Left lung (tissue), 10 donors: ENCODE results near the gene LILRB3. TPM values are rescaled to one million over a fixed set of nuclear protein-coding genes. Genes with fewer than 3 reads are reported as not detected.

ENCODE experiments used
- ATAC-seq: fragments of 200-7000 bp; cut with Tn5 transposase; one replicate; pipeline ENCODE4 v1.9.1; 2020; ENCODE audit warnings: moderate library complexity
- DNase-seq, 4 donors: peaks; one replicate each; pipeline ENCODE4 v3.0.0-alpha.2; 2013 to 2020
- H3K27ac ChIP-seq, 2 donors: fragments of 200-600 bp; sonication (generic) in 1 of 2; one replicate each; pipeline versions ENCODE4 v1.5.0 to v1.8.0; 2020 to 2021
- H3K27me3 ChIP-seq, 2 donors: fragments of 200-600 bp; sonication (generic) in 1 of 2; one replicate each; pipeline versions ENCODE4 v1.5.0 to v1.8.0; 2020 to 2021
- H3K36me3 ChIP-seq, 2 donors: fragments of 200-600 bp; sonication (generic) in 1 of 2; one replicate each; pipeline versions ENCODE4 v1.5.0 to v1.8.0; 2020 to 2021
- H3K4me1 ChIP-seq, 2 donors: fragments of 200-600 bp; one replicate each; pipeline ENCODE4 v1.8.0; 2021
- H3K4me3 ChIP-seq, 2 donors: fragments of 200-600 bp; sonication (generic) in 1 of 2; one replicate each; pipeline versions ENCODE4 v1.5.0 to v1.8.0; 2020 to 2021; ENCODE audit warnings: mild to moderate bottlenecking in 1 of 2
- H3K9me3 ChIP-seq, 2 donors: fragments of 200-600 bp; sonication (generic) in 1 of 2; one replicate each; pipeline versions ENCODE4 v1.5.0 to v1.8.0; 2020 to 2021
- intact Hi-C, 2 donors: fragments of 100-400 bp; cut with DNase I; formaldehyde crosslinking; loops; one replicate each; pipeline versions ENCODE4 v1.11.2 to v1.14.2; 2022
- polyA plus RNA-seq, 6 donors: library from polyadenylated mRNA; unstranded; fragments of 120-200 nt; gene quantifications; one replicate each; pipeline ENCODE4 v1.2.1, GENCODE V29; 2013; ENCODE audit not compliant: insufficient read length in 6 of 6
- total RNA-seq, 2 donors: library from RNA; stranded (reverse); fragmentation: NEBNext Ultra II Directional; extraction: Animal tissue kit (Norgen Biotek cat#: 25700); gene quantifications; one replicate each; pipeline ENCODE4 v1.2.1, GENCODE V29; 2021
- TF ChIP-seq, protein P1 (sequence below), 2 donors: fragments of 200-600 bp; sonication (generic) in 1 of 2; IDR thresholded peaks; one replicate each; pipeline versions ENCODE4 v1.5.0 to v1.8.0; 2021; ENCODE audit warnings: antibody characterized with exemption in 2 of 2
- donor health status: DM: no; HTN: yes; CAD: no.
- donor health status: DM: no; HTN: no; CAD: no.

LILRB3 gene
- total and polyA plus RNA-seq, 8 donors = 2.1 to 90.8 (median 2.6) TPM

DNA sequence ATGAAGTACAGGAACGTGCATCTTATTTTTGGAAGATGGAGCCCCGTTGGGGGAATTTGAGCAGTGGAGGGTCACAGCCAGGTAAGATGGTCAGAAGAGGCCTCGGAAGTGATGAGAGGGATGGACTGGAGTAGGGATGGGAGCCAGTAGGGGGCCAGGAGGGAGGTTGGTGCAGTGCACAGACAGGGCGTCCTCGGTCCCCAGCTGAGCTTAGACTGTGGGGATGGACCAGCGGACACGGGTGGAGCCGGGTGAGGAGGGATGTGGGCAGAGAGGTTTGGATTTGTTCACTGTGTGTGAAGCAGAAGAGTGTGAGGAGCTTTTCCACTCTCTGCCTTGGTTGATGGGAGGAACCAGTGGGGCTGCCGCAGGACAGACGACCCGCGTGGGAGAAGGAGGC is 11.6 kb downstream of the LILRB3 start:
- Histone ChIP-seq H3K27ac (peak overlapping the region; percentile 90 to 97), H3K36me3 (peaks cover 3 to 31% of the 10 kb centered on the region in 2 donors), H3K27me3 (no peaks in the 10 kb centered on the region), H3K4me3 (peak overlapping the region in 1 of 2 donors; percentile 22), H3K9me3 (no peaks in the 10 kb centered on the region), H3K4me1 (peaks cover 51 to 84% of the 10 kb centered on the region in 2 donors)
- DNase-seq (no peak), ATAC-seq (no peak)
- TF ChIP-seq, protein P1, sequence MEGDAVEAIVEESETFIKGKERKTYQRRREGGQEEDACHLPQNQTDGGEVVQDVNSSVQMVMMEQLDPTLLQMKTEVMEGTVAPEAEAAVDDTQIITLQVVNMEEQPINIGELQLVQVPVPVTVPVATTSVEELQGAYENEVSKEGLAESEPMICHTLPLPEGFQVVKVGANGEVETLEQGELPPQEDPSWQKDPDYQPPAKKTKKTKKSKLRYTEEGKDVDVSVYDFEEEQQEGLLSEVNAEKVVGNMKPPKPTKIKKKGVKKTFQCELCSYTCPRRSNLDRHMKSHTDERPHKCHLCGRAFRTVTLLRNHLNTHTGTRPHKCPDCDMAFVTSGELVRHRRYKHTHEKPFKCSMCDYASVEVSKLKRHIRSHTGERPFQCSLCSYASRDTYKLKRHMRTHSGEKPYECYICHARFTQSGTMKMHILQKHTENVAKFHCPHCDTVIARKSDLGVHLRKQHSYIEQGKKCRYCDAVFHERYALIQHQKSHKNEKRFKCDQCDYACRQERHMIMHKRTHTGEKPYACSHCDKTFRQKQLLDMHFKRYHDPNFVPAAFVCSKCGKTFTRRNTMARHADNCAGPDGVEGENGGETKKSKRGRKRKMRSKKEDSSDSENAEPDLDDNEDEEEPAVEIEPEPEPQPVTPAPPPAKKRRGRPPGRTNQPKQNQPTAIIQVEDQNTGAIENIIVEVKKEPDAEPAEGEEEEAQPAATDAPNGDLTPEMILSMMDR (IDR thresholded peaks at IDR 0.05) = no peak
- intact Hi-C loops = no loop called here

- TF ChIP-seq, protein P1 (IDR thresholded peaks at IDR 0.05) = no peak
- DNase-seq = peak; percentile 82 to 96 (median 91)
- Histone ChIP-seq H3K36me3 (peaks cover 3 to 39% of the 10 kb centered on the region in 2 donors), H3K27me3 (no peaks in the 10 kb centered on the region), H3K4me1 (peaks cover 60 to 89% of the 10 kb centered on the region in 2 donors), H3K4me3 (peak overlapping the region in 1 of 2 donors; percentile 22), H3K9me3 (no peaks in the 10 kb centered on the region), H3K27ac (peak overlapping the region; percentile 90 to 97)
- peak; percentile 68 for ATAC-seq
- intact Hi-C loops = no loop called here
Observed at GRCh38 chr19:54209811-54210494, 12.9 kb downstream of the LILRB3 start.

DNA sequence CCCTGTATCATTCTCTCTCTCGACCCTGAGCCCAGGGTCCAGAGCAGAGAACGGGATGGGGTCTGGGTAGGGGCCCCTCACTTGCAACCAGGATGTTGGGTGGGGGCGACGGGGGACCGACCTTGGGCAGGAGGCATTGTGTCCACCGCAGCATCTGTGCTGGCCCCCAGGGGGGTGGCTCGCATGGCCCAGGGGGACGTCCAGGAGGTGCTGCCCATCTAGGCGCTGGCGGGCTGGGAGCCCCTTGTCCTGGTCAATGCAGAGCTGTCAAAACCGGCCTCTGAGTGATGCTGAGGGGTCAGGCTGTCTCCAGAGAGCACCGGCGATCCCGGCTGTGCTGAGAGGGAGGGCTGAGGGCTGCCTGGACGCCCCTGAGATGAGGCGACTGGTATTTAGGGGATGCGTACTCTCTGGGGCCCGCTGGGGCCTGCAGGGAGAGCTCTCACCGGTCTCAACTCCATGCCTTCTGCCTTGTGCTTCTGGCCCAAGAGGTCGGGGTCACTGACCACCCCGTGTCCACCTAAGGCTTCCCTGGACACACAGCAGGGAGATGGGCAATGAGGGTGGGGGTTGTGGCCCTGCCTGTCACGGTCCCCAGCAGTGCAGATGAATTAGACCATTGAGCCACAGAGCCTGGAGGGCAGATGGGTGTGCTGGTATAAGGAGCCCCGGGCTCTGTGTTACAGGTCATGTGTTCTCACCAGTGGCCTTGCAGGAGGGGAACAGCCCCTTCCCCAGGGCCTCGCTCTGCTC is 13.6 kb downstream of the LILRB3 start:
- DNase-seq (peak in 1 of 4 donors; percentile 82), ATAC-seq (peak; percentile 0)
- Histone ChIP-seq H3K36me3 (peaks cover 3 to 46% of the 10 kb centered on the region in 2 donors), H3K27ac (peak overlapping the region; percentile 90 to 97), H3K9me3 (no peaks in the 10 kb centered on the region), H3K4me1 (peaks cover 66 to 94% of the 10 kb centered on the region in 2 donors), H3K27me3 (no peaks in the 10 kb centered on the region), H3K4me3 (peak overlapping the region in 1 of 2 donors; percentile 1)
- intact Hi-C loops = no loop called here
- TF ChIP-seq, protein P1 (IDR thresholded peaks at IDR 0.05) = no peak

- TF ChIP-seq, protein P1 (IDR thresholded peaks at IDR 0.05) = no peak
- Histone ChIP-seq H3K4me3 (peak overlapping the region in 1 of 2 donors; percentile 1), H3K36me3 (peaks cover 3 to 51% of the 10 kb centered on the region in 2 donors), H3K27me3 (no peaks in the 10 kb centered on the region), H3K9me3 (no peaks in the 10 kb centered on the region), H3K4me1 (peaks cover 71 to 94% of the 10 kb centered on the region in 2 donors), H3K27ac (peak overlapping the region; percentile 90 to 97)
- no peak for ATAC-seq
- no peak for DNase-seq
- intact Hi-C loops = no loop called here
Observed at GRCh38 chr19:54208784-54209057, 14.1 kb downstream of the LILRB3 start.
